Thyroid gland (tissue), 4 donors: ENCODE measurements around the gene UBE2Q1. TPM values are rescaled to one million over a fixed set of nuclear protein-coding genes. Genes with fewer than 3 reads are reported as not detected.

Experiments
- DNase-seq, 2 donors: peaks; one replicate each; pipeline ENCODE4 v3.0.0-alpha.2; 2019
- H3K27ac ChIP-seq, 3 donors: fragments of 200-600 bp; sonication (generic); 1 replicate in 2 of 3; 2 replicates in 1 of 3; pipeline ENCODE4 v1.5.1; 2016 to 2019; ENCODE audit warnings: mild to moderate bottlenecking in 1 of 3, moderate library complexity in 1 of 3
- H3K27me3 ChIP-seq: fragments of 200-600 bp; sonication (generic); one replicate; pipeline ENCODE4 v1.5.1; 2019
- H3K36me3 ChIP-seq, 2 donors: fragments of 200-600 bp; sonication (generic); one replicate each; pipeline ENCODE4 v1.5.1; 2016 to 2019
- H3K4me1 ChIP-seq, 2 donors: fragments of 200-600 bp; sonication (generic); one replicate each; pipeline ENCODE4 v1.5.1; 2017 to 2019
- H3K4me3 ChIP-seq, 3 donors: fragments of 200-600 bp; sonication (generic); replicated peaks in 1 of 3; 1 replicate in 2 of 3; 2 replicates in 1 of 3; pipeline ENCODE4 v1.5.1; 2016; ENCODE audit warnings: mild to moderate bottlenecking in 1 of 3
- H3K9me3 ChIP-seq: fragments of 200-600 bp; sonication (generic); one replicate; pipeline ENCODE4 v1.5.1; 2017
- POLR2A ChIP-seq, 2 donors: fragments of 450-650 bp; IDR thresholded peaks; one replicate each; pipeline ENCODE4 v1.6.1; 2017; ENCODE audit warnings: antibody characterized with exemption in 2 of 2, mild to moderate bottlenecking in 2 of 2, moderate library complexity in 1 of 2
- WGBS, 2 donors: methylation state at CpG; one replicate each; pipeline ENCODE4 v1.1.5; 2017; 5-methylcytosine and 5-hydroxymethylcytosine counted together
- intact Hi-C: fragments of 100-400 bp; cut with DNase I; formaldehyde crosslinking; loops from one replicate; pipeline ENCODE4 v1.15.1; 2023
- total RNA-seq, 4 donors: library from RNA; depleted of rRNA; stranded (reverse); fragments of >200 nt; gene quantifications; one replicate each; pipeline ENCODE4 v1.2.3, GENCODE V29; 2016
- TF ChIP-seq, protein P1 (sequence below), 6 experiments: fragments of 200-600 bp in 3 of 6; fragments of 450-650 bp in 3 of 6; sonication (generic) in 3 of 6; IDR thresholded peaks; one replicate each; pipeline ENCODE4 v1.5.1; 2016 to 2019; ENCODE audit warnings: antibody characterized with exemption in 6 of 6, mild to moderate bottlenecking in 2 of 6, inconsistent platforms in 1 of 6, moderate library complexity in 1 of 6

The UBE2Q1 gene
- total RNA-seq, 4 donors from 2014 or later, result 24.5 to 61.3 (median 28.7) TPM

- no peaks in the 10 kb centered on the region for H3K9me3 ChIP-seq
- intact Hi-C loops, result no loop called here
- H3K27me3 ChIP-seq, result no peaks in the 10 kb centered on the region
- no peak overlapping the region for H3K4me3 ChIP-seq
- H3K36me3 ChIP-seq, result peaks cover 44 to 51% of the 10 kb centered on the region in 2 donors
- no peak for DNase-seq
- H3K27ac ChIP-seq, result no peak overlapping the region
- H3K4me1 ChIP-seq, result no peaks in the 10 kb centered on the region
- 91 to 98% methylated on average over 7 of the region's 8 CpGs for WGBS, 2 donors
- TF ChIP-seq POLR2A (IDR thresholded peaks at IDR 0.05), result no peak
- TF ChIP-seq, protein P1, sequence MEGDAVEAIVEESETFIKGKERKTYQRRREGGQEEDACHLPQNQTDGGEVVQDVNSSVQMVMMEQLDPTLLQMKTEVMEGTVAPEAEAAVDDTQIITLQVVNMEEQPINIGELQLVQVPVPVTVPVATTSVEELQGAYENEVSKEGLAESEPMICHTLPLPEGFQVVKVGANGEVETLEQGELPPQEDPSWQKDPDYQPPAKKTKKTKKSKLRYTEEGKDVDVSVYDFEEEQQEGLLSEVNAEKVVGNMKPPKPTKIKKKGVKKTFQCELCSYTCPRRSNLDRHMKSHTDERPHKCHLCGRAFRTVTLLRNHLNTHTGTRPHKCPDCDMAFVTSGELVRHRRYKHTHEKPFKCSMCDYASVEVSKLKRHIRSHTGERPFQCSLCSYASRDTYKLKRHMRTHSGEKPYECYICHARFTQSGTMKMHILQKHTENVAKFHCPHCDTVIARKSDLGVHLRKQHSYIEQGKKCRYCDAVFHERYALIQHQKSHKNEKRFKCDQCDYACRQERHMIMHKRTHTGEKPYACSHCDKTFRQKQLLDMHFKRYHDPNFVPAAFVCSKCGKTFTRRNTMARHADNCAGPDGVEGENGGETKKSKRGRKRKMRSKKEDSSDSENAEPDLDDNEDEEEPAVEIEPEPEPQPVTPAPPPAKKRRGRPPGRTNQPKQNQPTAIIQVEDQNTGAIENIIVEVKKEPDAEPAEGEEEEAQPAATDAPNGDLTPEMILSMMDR (IDR thresholded peaks at IDR 0.05), result no peak
These were observed 20.9 kb upstream of the UBE2Q1 start for GRCh38 chr1:154579374-154579773.

DNA sequence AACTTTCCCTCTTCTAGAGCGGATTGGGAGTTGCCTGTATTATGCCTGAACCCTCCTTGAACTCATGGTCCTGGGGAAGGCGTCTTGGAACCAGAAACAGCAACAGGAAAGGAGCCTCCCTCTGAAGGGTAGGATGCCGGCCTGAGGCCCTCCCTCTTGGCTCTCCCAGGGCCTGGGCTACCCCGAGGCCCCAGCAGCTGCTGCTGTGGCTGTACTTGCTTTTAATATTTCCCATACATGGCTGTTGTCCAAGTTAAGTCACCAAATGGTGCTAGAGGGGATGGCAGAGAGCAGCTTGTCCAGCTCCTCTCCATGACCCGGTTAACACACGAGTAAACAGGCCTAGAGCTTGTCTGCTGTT lies 19.6 kb upstream of the UBE2Q1 start:
- Histone ChIP-seq H3K27ac (no peak overlapping the region), H3K4me3 (no peak overlapping the region), H3K36me3 (peaks cover 31 to 37% of the 10 kb centered on the region in 2 donors), H3K27me3 (no peaks in the 10 kb centered on the region), H3K9me3 (no peaks in the 10 kb centered on the region), H3K4me1 (no peaks in the 10 kb centered on the region)
- TF ChIP-seq, protein P1 (IDR thresholded peaks at IDR 0.05), result no peak
- no peak for TF ChIP-seq POLR2A (IDR thresholded peaks at IDR 0.05)
- no peak for DNase-seq
- intact Hi-C loops, result no loop called here
- 64 to 81% methylated on average over 4 to 6 of the region's 6 CpGs for WGBS, 2 donors

GRCh38 chr1:154577346-154578057 lies 19.0 kb upstream of the UBE2Q1 start:
- no peak for DNase-seq
- H3K4me1 ChIP-seq, result no peaks in the 10 kb centered on the region
- no peaks in the 10 kb centered on the region for H3K9me3 ChIP-seq
- intact Hi-C loops, result no loop called here
- no peak overlapping the region for H3K27ac ChIP-seq
- TF ChIP-seq POLR2A (IDR thresholded peaks at IDR 0.05), result no peak
- TF ChIP-seq, protein P1 (IDR thresholded peaks at IDR 0.05), result no peak
- H3K27me3 ChIP-seq, result no peaks in the 10 kb centered on the region
- 73 to 78% methylated on average over 7 of the region's 7 CpGs for WGBS, 2 donors
- peaks cover 25 to 32% of the 10 kb centered on the region in 2 donors for H3K36me3 ChIP-seq
- no peak overlapping the region for H3K4me3 ChIP-seq

DNA sequence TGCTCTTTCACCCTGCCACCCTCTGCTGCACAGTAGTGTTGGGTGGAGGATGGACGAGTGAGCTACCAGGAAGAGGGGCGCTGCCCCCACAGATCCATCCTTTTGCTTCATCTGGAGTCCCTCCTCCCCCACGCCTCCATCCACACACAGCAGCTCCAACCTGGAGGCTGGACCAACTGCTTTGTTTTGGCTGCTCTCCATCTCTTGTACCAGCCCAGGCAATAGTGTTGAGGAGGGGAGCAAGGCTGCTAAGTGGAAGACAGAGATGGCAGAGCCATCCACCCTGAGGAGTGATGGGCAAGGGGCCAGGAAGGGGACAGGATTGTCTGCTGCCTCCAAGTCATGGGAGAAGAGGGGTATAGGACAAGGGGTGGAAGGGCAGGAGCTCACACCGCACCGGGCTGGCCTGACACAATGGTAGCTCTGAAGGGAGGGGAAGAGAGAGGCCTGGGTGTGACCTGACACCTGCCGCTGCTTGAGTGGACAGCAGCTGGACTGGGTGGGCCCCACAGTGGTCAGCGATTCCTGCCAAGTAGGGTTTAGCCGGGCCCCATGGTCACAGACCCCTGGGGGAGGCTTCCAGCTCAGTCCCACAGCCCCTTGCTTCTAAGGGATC lies 17.6 kb upstream of the UBE2Q1 start:
- no peak for TF ChIP-seq POLR2A (IDR thresholded peaks at IDR 0.05)
- TF ChIP-seq, protein P1 (IDR thresholded peaks at IDR 0.05), result no peak
- H3K27ac ChIP-seq, result no peak overlapping the region
- no peak for DNase-seq
- WGBS, 2 donors, result 78 to 87% methylated on average over 6 to 8 of the region's 8 CpGs
- no peaks in the 10 kb centered on the region for H3K27me3 ChIP-seq
- intact Hi-C loops, result no loop called here
- no peaks in the 10 kb centered on the region for H3K9me3 ChIP-seq
- H3K36me3 ChIP-seq, result peaks cover 13 to 20% of the 10 kb centered on the region in 2 donors
- H3K4me3 ChIP-seq, result no peak overlapping the region
- no peaks in the 10 kb centered on the region for H3K4me1 ChIP-seq
